ENCODE measurements around the gene PDE10A.

The PDE10A gene

DNA sequence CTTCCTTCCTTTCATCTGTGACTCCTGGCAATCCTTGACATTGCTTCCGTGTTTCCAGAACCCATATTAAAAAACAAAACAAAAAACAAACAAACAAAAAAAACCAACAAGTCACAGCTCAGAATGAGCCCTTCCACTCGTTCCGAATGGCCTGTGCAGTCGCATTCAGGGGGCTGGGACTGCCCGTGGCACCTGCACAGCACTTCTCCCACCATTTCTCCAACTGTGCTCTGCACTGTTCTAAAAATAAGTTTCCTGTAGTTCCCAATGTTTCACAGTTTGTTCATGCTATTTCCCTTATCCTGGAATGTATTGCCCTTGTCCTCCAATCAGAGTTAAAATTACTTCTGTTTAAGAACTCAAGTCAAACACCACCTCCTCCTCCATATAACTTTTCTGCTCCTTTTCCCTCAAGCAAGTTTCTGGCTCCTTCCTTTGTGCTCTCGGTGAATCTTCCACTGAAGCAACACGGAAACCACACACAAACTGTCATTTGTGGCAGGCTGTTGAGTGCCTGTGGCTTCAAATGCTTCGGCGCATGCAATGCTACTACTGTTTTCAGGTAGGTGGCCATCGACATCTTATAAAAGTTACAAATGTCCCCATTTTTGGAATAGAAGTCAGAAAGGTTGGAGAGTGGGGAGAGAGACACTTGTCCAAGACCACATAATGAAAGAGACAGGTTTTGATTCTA lies 57.7 kb downstream of the PDE10A start:
- Histone ChIP-seq H3K27me3 (ENCODE audit: insufficient read depth, low read length) (no peaks in the 10 kb centered on the region), H4K20me1 (ENCODE audit: insufficient read depth, low read length) (no peaks in the 10 kb centered on the region), H2AFZ (ENCODE audit: low read length) (no peak overlapping the region), H3K4me1 (ENCODE audit: insufficient read depth, low read length, severe bottlenecking) (no peaks in the 10 kb centered on the region), H3K9me2 (ENCODE audit: low read depth, low read length) (no peaks in the 10 kb centered on the region), H3K27ac (ENCODE audit: low read depth, low read length, poor library complexity, severe bottlenecking) (no peak overlapping the region), H3K4me3 (ENCODE audit: low read depth, low read length, poor library complexity, severe bottlenecking) (no peak overlapping the region), H3F3A (ENCODE audit: insufficient read depth, low read length) (no peaks in the 10 kb centered on the region), H3K36me3 (ENCODE audit: insufficient read depth, low read length) (no peaks in the 10 kb centered on the region), H3K4me2 (ENCODE audit: low read length) (no peak overlapping the region), H3K9ac (ENCODE audit: low read length) (no peak overlapping the region), H3K79me2 (ENCODE audit: insufficient read depth, low read length) (no peaks in the 10 kb centered on the region), H3K9me3 (ENCODE audit: low read length) (no peaks in the 10 kb centered on the region)
- TF ChIP-seq, protein P1, sequence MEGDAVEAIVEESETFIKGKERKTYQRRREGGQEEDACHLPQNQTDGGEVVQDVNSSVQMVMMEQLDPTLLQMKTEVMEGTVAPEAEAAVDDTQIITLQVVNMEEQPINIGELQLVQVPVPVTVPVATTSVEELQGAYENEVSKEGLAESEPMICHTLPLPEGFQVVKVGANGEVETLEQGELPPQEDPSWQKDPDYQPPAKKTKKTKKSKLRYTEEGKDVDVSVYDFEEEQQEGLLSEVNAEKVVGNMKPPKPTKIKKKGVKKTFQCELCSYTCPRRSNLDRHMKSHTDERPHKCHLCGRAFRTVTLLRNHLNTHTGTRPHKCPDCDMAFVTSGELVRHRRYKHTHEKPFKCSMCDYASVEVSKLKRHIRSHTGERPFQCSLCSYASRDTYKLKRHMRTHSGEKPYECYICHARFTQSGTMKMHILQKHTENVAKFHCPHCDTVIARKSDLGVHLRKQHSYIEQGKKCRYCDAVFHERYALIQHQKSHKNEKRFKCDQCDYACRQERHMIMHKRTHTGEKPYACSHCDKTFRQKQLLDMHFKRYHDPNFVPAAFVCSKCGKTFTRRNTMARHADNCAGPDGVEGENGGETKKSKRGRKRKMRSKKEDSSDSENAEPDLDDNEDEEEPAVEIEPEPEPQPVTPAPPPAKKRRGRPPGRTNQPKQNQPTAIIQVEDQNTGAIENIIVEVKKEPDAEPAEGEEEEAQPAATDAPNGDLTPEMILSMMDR (IDR thresholded peaks at IDR 0.05; ENCODE audit: low read length): no peak
- TF ChIP-seq EZH2 (IDR thresholded peaks at IDR 0.05; ENCODE audit: borderline replicate concordance, low read length): no peak

DNA sequence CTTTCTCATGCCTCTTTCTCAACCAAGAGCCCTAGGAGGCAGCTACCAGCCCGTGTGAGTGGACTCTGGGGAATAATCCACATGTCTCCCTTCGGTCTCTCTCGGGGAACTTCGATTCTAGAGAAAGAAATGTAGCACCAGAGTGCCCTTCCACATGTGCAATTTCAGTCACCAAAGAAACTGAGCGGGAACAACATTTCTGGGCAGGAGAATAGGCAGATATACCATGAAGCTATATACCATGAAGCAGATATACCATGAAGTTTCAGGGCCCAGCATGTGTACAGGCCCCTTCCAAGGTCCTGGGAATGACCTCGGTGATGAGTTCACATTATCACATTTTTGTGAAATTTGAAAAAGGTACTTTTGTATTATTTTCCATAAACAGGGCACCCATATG lies 60.8 kb downstream of the PDE10A start:
- TF ChIP-seq EZH2 (IDR thresholded peaks at IDR 0.05; ENCODE audit: borderline replicate concordance, low read length): no peak
- TF ChIP-seq, protein P1 (IDR thresholded peaks at IDR 0.05; ENCODE audit: low read length): no peak
- no peaks in the 10 kb centered on the region for H4K20me1 ChIP-seq (ENCODE audit: insufficient read depth, low read length)
- H3K9ac ChIP-seq (ENCODE audit: low read length): no peak overlapping the region
- H3K4me1 ChIP-seq (ENCODE audit: insufficient read depth, low read length, severe bottlenecking): no peaks in the 10 kb centered on the region
- no peak overlapping the region for H3K4me3 ChIP-seq (ENCODE audit: low read depth, low read length, poor library complexity, severe bottlenecking)
- no peaks in the 10 kb centered on the region for H3K9me2 ChIP-seq (ENCODE audit: low read depth, low read length)
- no peaks in the 10 kb centered on the region for H3F3A ChIP-seq (ENCODE audit: insufficient read depth, low read length)
- H3K4me2 ChIP-seq (ENCODE audit: low read length): no peak overlapping the region
- no peak overlapping the region for H3K27ac ChIP-seq (ENCODE audit: low read depth, low read length, poor library complexity, severe bottlenecking)
- no peaks in the 10 kb centered on the region for H3K27me3 ChIP-seq (ENCODE audit: insufficient read depth, low read length)
- no peaks in the 10 kb centered on the region for H3K9me3 ChIP-seq (ENCODE audit: low read length)
- H2AFZ ChIP-seq (ENCODE audit: low read length): no peak overlapping the region
- no peaks in the 10 kb centered on the region for H3K36me3 ChIP-seq (ENCODE audit: insufficient read depth, low read length)
- no peaks in the 10 kb centered on the region for H3K79me2 ChIP-seq (ENCODE audit: insufficient read depth, low read length)

DNA sequence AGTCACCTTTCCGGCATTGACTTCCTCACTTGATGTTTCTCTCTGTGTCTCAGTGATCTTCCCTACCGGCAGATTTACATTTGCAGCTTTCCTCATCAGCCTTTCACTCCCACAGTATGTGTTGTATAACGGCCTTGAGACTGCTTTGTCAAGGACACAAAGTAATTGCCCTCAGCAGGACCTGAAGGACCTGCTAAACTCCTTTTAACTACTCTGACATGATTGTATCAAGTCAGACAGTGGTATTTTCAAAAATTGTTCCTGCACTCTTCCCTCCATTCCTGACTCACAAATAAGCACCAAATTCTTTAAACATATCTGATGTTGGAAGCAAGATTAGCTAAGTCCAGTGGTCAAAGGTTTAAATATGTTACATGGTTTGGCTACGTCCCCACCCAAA lies 62.4 kb downstream of the PDE10A start:
- Histone ChIP-seq H3K4me1 (ENCODE audit: insufficient read depth, low read length, severe bottlenecking) (no peaks in the 10 kb centered on the region), H4K20me1 (ENCODE audit: insufficient read depth, low read length) (no peaks in the 10 kb centered on the region), H3K9ac (ENCODE audit: low read length) (no peak overlapping the region), H2AFZ (ENCODE audit: low read length) (no peak overlapping the region), H3F3A (ENCODE audit: insufficient read depth, low read length) (no peaks in the 10 kb centered on the region), H3K9me3 (ENCODE audit: low read length) (no peaks in the 10 kb centered on the region), H3K4me3 (ENCODE audit: low read depth, low read length, poor library complexity, severe bottlenecking) (no peak overlapping the region), H3K27me3 (ENCODE audit: insufficient read depth, low read length) (no peaks in the 10 kb centered on the region), H3K4me2 (ENCODE audit: low read length) (no peak overlapping the region), H3K79me2 (ENCODE audit: insufficient read depth, low read length) (no peaks in the 10 kb centered on the region), H3K36me3 (ENCODE audit: insufficient read depth, low read length) (no peaks in the 10 kb centered on the region), H3K27ac (ENCODE audit: low read depth, low read length, poor library complexity, severe bottlenecking) (no peak overlapping the region), H3K9me2 (ENCODE audit: low read depth, low read length) (no peaks in the 10 kb centered on the region)
- TF ChIP-seq EZH2 (IDR thresholded peaks at IDR 0.05; ENCODE audit: borderline replicate concordance, low read length): no peak
- TF ChIP-seq, protein P1 (IDR thresholded peaks at IDR 0.05; ENCODE audit: low read length): no peak

Data from OCI-LY1 (cell line).